Measurements from ENCODE around the gene ZDHHC8. TPM values are rescaled to one million over a fixed set of nuclear protein-coding genes. Genes with fewer than 3 reads are reported as not detected.
"Not testable (repeated sequence)": the region's sequence is repeated elsewhere in the genome, so short reads cannot be mapped to it uniquely, and the experiment has no call there.

ZDHHC8 gene
- polyA plus RNA-seq, 1 experiment, result 13.5 TPM

GRCh38 chr22:20156611-20157429 lies 25.2 kb downstream of the ZDHHC8 start:
- Histone ChIP-seq H3K4me3 (ENCODE audit: low read depth, low read length) (no peak overlapping the region), H3K27ac (ENCODE audit: low read depth, low read length) (no peak overlapping the region), H3K27me3 (ENCODE audit: control insufficient read depth, insufficient read depth, low read length) (peaks cover 10% of the 10 kb centered on the region), H3K9me3 (ENCODE audit: control insufficient read depth, insufficient read depth, low read length) (no peaks in the 10 kb centered on the region; the same call in 1 of the 2 replicates)
- DNase-seq (ENCODE audit: low read depth, low spot score), result peak; percentile 26
- peak; percentile 98 for TF ChIP-seq CTCF (IDR thresholded peaks at IDR 0.05; ENCODE audit: low read depth, low read length)
- POLR2A ChIA-PET, result no interaction called here
- CTCF ChIA-PET, result interaction anchor here (0.6 to 3.0 kb wide), 9 partner anchors 82 to 586 kb away, joined by 3 to 38 read pairs (median 4); no protein-coding TSS in a partner anchor

- no peak for DNase-seq (ENCODE audit: low read depth, low spot score)
Measured at GRCh38 chr22:20157430-20158183, 26.0 kb downstream of the ZDHHC8 start.

GRCh38 chr22:20158391-20159036 lies 26.9 kb downstream of the ZDHHC8 start:
- ChIA-PET CTCF (no interaction called here), POLR2A (no interaction called here)

More at GRCh38 chr22:20157430-20158183, 26.0 kb downstream of the ZDHHC8 start:
- H3K27ac ChIP-seq (ENCODE audit: low read depth, low read length), result no peak overlapping the region
- ChIA-PET CTCF (interaction anchor here (0.6 to 3.0 kb wide), 9 partner anchors 81 to 585 kb away, joined by 3 to 38 read pairs (median 4); no protein-coding TSS in a partner anchor), POLR2A (no interaction called here)
- no peak for TF ChIP-seq CTCF (IDR thresholded peaks at IDR 0.05; ENCODE audit: low read depth, low read length)
- no peak overlapping the region for H3K4me3 ChIP-seq (ENCODE audit: low read depth, low read length)
- peaks cover 10% of the 10 kb centered on the region for H3K27me3 ChIP-seq (ENCODE audit: control insufficient read depth, insufficient read depth, low read length)
- no peaks in the 10 kb centered on the region; the same call in 1 of the 2 replicates for H3K9me3 ChIP-seq (ENCODE audit: control insufficient read depth, insufficient read depth, low read length)

GRCh38 chr22:20159076-20159475 lies 27.5 kb downstream of the ZDHHC8 start:
- no peaks in the 10 kb centered on the region; the same call in 1 of the 2 replicates for H3K9me3 ChIP-seq (ENCODE audit: control insufficient read depth, insufficient read depth, low read length)
- no peak for TF ChIP-seq CTCF (IDR thresholded peaks at IDR 0.05; ENCODE audit: low read depth, low read length)
- POLR2A ChIA-PET, result no interaction called here
- no peak overlapping the region for H3K4me3 ChIP-seq (ENCODE audit: low read depth, low read length)
- DNase-seq (ENCODE audit: low read depth, low spot score), result no peak
- H3K27ac ChIP-seq (ENCODE audit: low read depth, low read length), result no peak overlapping the region
- CTCF ChIA-PET, result no interaction called here
- H3K27me3 ChIP-seq (ENCODE audit: control insufficient read depth, insufficient read depth, low read length), result peaks cover 10% of the 10 kb centered on the region

More at GRCh38 chr22:20158391-20159036, 26.9 kb downstream of the ZDHHC8 start:
- Histone ChIP-seq H3K27me3 (ENCODE audit: control insufficient read depth, insufficient read depth, low read length) (peaks cover 10% of the 10 kb centered on the region), H3K9me3 (ENCODE audit: control insufficient read depth, insufficient read depth, low read length) (no peaks in the 10 kb centered on the region; the same call in 1 of the 2 replicates), H3K4me3 (ENCODE audit: low read depth, low read length) (no peak overlapping the region), H3K27ac (ENCODE audit: low read depth, low read length) (no peak overlapping the region)
- no peak for TF ChIP-seq CTCF (IDR thresholded peaks at IDR 0.05; ENCODE audit: low read depth, low read length)
- no peak for DNase-seq (ENCODE audit: low read depth, low spot score)

- POLR2A ChIA-PET, result interaction anchor here (0.6 kb wide), 1 partner anchor 134 kb away, joined by 3 read pairs; no protein-coding TSS in a partner anchor
- not testable (repeated sequence) for H3K27ac ChIP-seq (ENCODE audit: low read depth, low read length); H3K9me3 ChIP-seq (ENCODE audit: control insufficient read depth, insufficient read depth, low read length); H3K4me3 ChIP-seq (ENCODE audit: low read depth, low read length); DNase-seq (ENCODE audit: low read depth, low spot score)
- peaks cover 10% of the 10 kb centered on the region for H3K27me3 ChIP-seq (ENCODE audit: control insufficient read depth, insufficient read depth, low read length)
- CTCF ChIA-PET, result interaction anchor here (1.1 kb wide), 1 partner anchor 125 kb away, joined by 6 read pairs; no protein-coding TSS in a partner anchor
Measured at GRCh38 chr22:20159531-20159930, 27.9 kb downstream of the ZDHHC8 start.

Measured in AG04450 (cell line).